UCSD-AML1 (cell line): ENCODE results near the gene NUDT16L1.

ENCODE experiments used
- DNase-seq: peaks from one replicate; lab custom pipeline; 2025; ENCODE audit not compliant: unreplicated experiment; lab: John Stamatoyannopoulos, UW

The NUDT16L1 gene

DNA sequence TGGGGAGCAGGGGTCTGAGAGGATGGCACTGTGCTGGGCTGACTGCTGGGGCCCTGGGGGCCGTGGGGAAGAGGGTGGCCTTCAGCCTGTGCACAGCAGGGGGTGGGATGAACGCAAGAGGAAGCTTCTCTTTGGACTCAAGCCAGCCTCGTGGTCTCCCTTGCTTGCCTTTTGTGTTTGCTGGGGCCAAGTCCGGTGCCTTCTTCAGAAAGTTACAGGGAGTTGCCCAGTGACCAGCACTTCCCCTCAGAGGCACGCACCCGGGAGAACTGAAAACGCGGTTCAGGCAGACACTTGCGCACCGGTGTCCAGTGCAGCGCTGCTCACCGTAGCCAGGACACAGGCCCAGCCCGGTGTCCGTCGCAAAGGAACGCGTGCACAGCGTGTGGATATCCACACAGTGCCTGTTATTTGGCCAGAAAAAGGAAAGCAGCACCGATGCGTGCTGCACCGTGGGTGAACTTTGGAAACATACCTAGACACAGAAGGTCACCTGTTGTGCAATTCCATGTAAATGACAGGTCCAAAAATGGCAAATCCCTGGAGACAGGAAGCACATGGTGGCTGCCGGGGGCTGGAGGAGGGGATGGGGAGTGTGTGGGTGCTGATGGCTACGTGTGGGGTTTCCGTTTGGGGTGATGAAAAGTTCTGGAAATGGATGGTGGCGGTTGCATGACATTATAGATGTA, 29.4 kb upstream of the NUDT16L1 start:
- peak; percentile 79 for DNase-seq

- peak; percentile 84 for DNase-seq
Observed at GRCh38 chr16:4664538-4665418, 28.6 kb upstream of the NUDT16L1 start.

- no peak for DNase-seq
Observed at GRCh38 chr16:4666537-4667202, 26.7 kb upstream of the NUDT16L1 start.

GRCh38 chr16:4667203-4667963, 26.0 kb upstream of the NUDT16L1 start:
- DNase-seq = no peak

DNA sequence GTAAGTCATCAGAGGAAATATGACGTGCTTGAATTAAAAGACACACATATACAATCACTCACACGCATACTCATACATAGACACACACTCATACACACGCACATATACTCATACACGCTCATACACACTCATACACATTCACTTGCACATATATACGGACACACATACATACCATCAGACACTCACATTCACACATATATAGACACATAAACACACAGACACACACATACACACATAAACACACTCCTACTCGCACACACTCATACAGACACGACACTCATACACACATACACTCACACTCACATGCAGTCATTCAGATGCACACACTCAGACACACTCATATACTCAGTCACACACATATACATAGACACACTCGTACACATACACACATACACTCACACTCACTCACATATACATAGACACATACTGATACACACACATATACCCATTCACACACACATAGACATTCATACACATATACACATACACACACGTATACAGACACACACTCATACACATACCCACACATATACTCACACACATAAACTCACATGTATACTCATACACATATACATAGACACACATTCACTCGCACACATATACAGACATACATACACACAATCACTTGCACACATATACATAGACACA, 24.9 kb upstream of the NUDT16L1 start:
- no peak for DNase-seq

DNA sequence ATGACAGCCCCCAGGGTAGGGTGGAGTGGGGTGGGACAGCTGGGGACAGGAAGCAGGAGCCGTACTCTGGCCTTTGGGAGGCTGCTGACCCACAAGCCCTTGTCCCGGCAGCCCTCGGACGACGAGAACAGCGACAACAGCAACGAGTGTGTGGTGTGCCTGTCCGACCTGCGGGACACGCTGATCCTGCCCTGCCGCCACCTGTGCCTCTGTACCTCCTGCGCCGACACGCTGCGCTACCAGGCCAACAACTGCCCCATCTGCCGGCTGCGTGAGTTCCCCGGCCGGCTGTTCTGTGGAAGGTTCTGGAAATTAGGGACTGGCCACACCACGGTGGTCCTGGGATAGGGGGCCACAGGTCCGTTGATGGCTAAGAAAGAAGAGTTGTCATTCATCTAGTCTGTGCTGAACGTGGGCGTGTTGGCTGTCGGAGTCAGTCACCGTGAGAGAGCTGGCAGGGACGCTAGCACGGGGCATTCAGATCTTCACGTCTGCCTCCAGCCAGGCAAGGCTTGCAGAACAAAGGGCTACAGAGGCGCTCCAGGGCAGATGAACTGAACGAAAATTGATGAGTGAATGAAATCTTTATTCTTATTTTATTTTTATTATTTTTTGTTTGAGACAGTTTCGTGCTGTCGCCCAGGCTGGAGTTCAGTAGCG, 19.8 kb upstream of the NUDT16L1 start:
- DNase-seq = no peak

DNA sequence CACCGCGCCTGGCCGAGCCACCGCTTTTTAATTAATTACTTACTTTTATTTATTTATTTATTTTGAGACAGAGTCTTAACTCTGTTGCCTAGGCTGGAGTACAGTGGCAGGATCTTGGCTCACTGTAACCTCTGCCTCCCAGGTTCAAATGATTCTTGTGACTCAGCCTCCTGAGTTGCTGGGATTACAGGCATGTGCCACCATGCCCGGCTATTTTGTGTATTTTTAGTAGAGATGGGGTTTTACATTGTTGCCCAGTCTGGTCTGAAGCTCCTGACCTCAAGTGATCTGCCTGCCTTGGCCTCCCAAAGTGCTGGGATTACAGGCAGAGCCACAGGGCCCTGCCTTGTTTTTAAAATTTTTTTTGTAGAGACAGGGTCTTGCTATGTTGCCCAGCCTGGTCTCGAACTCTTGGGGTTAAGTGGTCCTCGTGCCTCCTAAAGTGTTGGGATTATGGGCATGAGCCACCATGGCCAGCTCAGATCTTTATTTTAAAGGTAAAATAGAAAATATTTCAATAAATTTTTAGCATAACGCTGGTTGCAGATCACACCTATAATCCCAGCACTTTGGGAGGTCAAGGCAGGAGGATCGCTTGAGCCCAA, 18.3 kb upstream of the NUDT16L1 start:
- DNase-seq = no peak

DNA sequence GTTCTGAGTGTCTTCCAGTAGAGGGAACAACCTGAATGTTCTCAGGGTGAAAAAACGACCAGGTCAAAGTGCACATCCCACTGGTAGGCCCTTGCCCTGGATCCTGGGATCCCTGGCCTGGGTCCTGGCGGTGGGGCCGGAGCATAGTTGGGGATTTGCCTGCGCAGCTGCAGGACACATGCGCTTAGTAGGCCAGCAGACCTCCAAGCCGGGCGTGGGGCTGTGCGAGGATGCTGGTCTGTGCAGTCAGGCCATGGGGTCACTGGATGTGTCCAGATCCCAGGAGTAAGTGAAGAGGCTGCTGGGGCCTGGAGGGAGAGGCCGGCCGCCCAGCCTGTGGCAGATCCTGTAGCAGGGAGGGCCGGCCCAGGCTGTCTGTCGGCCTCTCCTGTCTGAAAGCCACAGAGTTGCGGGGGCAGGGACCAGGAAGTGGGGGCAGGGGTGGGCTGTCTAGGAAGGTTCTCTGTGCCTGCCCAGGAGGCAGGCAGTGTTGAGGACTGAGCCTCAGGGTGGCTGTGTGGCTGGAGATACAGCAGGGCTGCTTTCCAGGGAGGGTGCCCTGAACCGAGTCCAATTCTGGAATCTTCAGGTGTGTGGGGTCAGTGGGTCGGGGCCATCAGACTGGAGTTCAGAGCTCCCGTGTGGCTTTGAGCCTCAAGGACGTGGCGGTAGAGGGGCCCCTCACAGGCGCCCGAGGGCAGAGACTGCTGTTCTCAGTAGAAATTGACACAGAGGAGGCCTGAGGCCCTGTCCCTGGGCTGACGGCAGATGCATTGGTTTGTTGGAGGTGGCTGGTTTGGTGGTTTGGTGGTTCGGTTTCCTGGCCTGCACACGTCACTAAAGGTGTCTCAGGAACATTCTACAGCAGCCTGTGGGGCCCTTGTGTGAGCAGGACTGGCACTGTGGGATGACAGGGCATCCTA, 17.2 kb upstream of the NUDT16L1 start:
- peak; percentile 71 for DNase-seq

GRCh38 chr16:4676831-4677230, 16.5 kb upstream of the NUDT16L1 start:
- no peak for DNase-seq

DNA sequence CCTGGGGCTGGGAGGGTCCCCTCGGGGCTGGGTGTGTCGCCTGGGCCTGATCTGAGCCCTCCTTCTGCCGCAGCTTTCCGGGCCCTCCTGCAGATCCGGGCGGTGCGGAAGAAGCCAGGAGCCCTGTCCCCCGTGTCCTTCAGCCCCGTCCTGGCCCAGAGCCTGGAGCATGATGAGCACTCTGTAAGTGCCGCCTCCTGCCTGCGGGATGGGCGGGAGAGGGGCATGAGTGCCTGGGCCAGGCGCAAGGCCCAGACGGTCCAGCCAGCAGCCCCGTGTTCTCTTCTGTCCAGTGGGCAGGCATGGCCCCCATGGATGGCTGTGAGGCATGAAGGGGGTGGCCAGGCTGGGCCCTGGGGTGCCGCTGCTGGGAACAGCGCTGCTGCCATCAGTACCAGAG, 16.0 kb upstream of the NUDT16L1 start:
- no peak for DNase-seq

- DNase-seq = no peak
Observed at GRCh38 chr16:4677994-4678393, 15.4 kb upstream of the NUDT16L1 start.

GRCh38 chr16:4678596-4678995, 14.8 kb upstream of the NUDT16L1 start:
- DNase-seq = no peak

- no peak for DNase-seq
Observed at GRCh38 chr16:4679156-4679849, 14.1 kb upstream of the NUDT16L1 start.

GRCh38 chr16:4679850-4680636, 13.3 kb upstream of the NUDT16L1 start:
- no peak for DNase-seq

GRCh38 chr16:4680673-4681470, 12.5 kb upstream of the NUDT16L1 start:
- DNase-seq = no peak

GRCh38 chr16:4681471-4682083, 11.8 kb upstream of the NUDT16L1 start:
- no peak for DNase-seq
